SU-DHL-6 (cell line): Measurements from ENCODE around the gene NHLRC2.

Experiments used
- H2AFZ ChIP-seq: fragments of 200-600 bp; sonication (generic); 2 replicates; pipeline ENCODE4 v1.6.1; 2014; ENCODE audit warnings: low read depth, mild to moderate bottlenecking, moderate library complexity, mixed read lengths, antibody characterized with exemption, low read length; ENCODE audit not compliant: severe bottlenecking
- H3F3A ChIP-seq: fragments of 200-600 bp; shearing (Covaris generic); 2 replicates; pipeline ENCODE4 v1.6.0; 2016; ENCODE audit warnings: antibody characterized with exemption, mild to moderate bottlenecking; ENCODE audit not compliant: insufficient read depth
- H3K27ac ChIP-seq: fragments of 200-600 bp; sonication (generic); 2 replicates; pipeline ENCODE4 v1.5.1; 2016; ENCODE audit warnings: low read depth, mild to moderate bottlenecking, low read length, moderate library complexity, mixed read lengths
- H3K27me3 ChIP-seq: fragments of 200-600 bp; sonication (generic), shearing (Covaris generic); 2 replicates; pipeline ENCODE4 v1.6.0; 2014; ENCODE audit warnings: mild to moderate bottlenecking, low read length
- H3K36me3 ChIP-seq: fragments of 200-600 bp; sonication (generic); 2 replicates; pipeline ENCODE4 v1.6.1; 2014; ENCODE audit warnings: mild to moderate bottlenecking, low read length, mixed read lengths
- H3K4me2 ChIP-seq: fragments of 300-600, 200-600 bp; shearing (Covaris generic), sonication (generic); 2 replicates; pipeline ENCODE4 v1.6.0; 2014; ENCODE audit warnings: low read length, low read depth, mild to moderate bottlenecking; ENCODE audit not compliant: poor library complexity, severe bottlenecking
- H3K4me3 ChIP-seq: fragments of 200-600 bp; sonication (generic); 2 replicates; pipeline ENCODE4 v1.5.1; 2014; ENCODE audit warnings: antibody characterized with exemption, low read length, mild to moderate bottlenecking, mixed read lengths; ENCODE audit not compliant: insufficient read depth, poor library complexity, severe bottlenecking
- H3K79me2 ChIP-seq: fragments of 200-600 bp; sonication (generic); 2 replicates; pipeline ENCODE4 v1.6.1; 2014; ENCODE audit warnings: mild to moderate bottlenecking, low read length, moderate library complexity; ENCODE audit not compliant: insufficient read depth
- H3K9ac ChIP-seq: fragments of 200-600 bp; sonication (generic); 2 replicates; pipeline ENCODE4 v1.7.0; 2014; ENCODE audit warnings: mild to moderate bottlenecking, low read length
- H3K9me2 ChIP-seq: fragments of 200-600 bp; sonication (generic); replicated peaks from 2 replicates; pipeline ENCODE4 v1.6.1; 2014; ENCODE audit warnings: low read length; ENCODE audit not compliant: insufficient read depth
- H3K9me3 ChIP-seq: fragments of 200-600 bp; sonication (generic); 2 replicates; pipeline ENCODE4 v1.6.1; 2014; ENCODE audit warnings: low read length, mixed read lengths; ENCODE audit not compliant: insufficient read depth
- H4K20me1 ChIP-seq: fragments of 200-600 bp; sonication (generic); 2 replicates; pipeline ENCODE4 v1.6.1; 2014; ENCODE audit warnings: low read depth, mild to moderate bottlenecking, antibody characterized with exemption, low read length, moderate library complexity, mixed read lengths
- EZH2phosphoT487 ChIP-seq: fragments of 200-600 bp; sonication (generic), shearing (Covaris generic); conservative IDR thresholded peaks from 2 replicates; pipeline ENCODE4 v1.6.1; 2018; ENCODE audit warnings: mild to moderate bottlenecking, antibody characterized with exemption, low read length, moderate library complexity, mixed read lengths
- TF ChIP-seq, protein P1 (sequence below): fragments of 200-600 bp; sonication (generic); IDR thresholded peaks from one replicate; pipeline ENCODE4 v1.5.1; 2017; ENCODE audit warnings: antibody characterized with exemption, mild to moderate bottlenecking, low read length, moderate library complexity; ENCODE audit not compliant: insufficient read depth, poor library complexity, severe bottlenecking

NHLRC2 gene

DNA sequence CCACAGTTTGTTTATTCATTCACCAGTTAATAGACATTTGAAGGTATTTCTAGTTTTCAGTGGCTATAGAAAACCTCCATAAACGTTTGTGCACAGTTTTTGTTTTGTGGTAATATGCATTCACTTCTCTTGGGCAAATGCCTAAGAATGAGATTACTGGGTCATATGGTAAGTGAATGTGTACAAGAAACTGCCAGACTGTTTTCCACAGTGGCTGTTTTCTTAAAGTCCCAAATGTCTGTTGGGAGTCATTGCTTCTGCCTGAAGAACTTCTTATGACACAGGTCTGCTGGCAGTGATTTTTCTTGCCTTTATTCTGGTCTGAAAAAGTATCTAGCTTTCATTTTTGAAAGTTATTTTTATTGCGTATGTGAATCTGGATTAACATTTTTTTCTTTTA lies 35.5 kb downstream of the NHLRC2 start:
- TF ChIP-seq, protein P1, sequence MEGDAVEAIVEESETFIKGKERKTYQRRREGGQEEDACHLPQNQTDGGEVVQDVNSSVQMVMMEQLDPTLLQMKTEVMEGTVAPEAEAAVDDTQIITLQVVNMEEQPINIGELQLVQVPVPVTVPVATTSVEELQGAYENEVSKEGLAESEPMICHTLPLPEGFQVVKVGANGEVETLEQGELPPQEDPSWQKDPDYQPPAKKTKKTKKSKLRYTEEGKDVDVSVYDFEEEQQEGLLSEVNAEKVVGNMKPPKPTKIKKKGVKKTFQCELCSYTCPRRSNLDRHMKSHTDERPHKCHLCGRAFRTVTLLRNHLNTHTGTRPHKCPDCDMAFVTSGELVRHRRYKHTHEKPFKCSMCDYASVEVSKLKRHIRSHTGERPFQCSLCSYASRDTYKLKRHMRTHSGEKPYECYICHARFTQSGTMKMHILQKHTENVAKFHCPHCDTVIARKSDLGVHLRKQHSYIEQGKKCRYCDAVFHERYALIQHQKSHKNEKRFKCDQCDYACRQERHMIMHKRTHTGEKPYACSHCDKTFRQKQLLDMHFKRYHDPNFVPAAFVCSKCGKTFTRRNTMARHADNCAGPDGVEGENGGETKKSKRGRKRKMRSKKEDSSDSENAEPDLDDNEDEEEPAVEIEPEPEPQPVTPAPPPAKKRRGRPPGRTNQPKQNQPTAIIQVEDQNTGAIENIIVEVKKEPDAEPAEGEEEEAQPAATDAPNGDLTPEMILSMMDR, result no peak
- TF ChIP-seq EZH2phosphoT487, result no peak
- Histone ChIP-seq H3K27ac (no peak overlapping the region), H3K9ac (no peak overlapping the region), H3K27me3 (no peaks in the 10 kb centered on the region), H3K4me3 (no peak overlapping the region), H3K79me2 (no peaks in the 10 kb centered on the region), H3K36me3 (peaks cover 36% of the 10 kb centered on the region), H3K4me2 (no peak overlapping the region), H3F3A (no peaks in the 10 kb centered on the region), H3K9me3 (no peaks in the 10 kb centered on the region), H3K9me2 (no peaks in the 10 kb centered on the region), H2AFZ (no peak overlapping the region), H4K20me1 (no peaks in the 10 kb centered on the region)

- Histone ChIP-seq H3K79me2 (no peaks in the 10 kb centered on the region), H3F3A (no peaks in the 10 kb centered on the region), H3K36me3 (peaks cover 28% of the 10 kb centered on the region), H3K9ac (no peak overlapping the region), H3K4me2 (no peak overlapping the region), H3K27ac (no peak overlapping the region), H3K9me2 (no peaks in the 10 kb centered on the region), H3K4me3 (no peak overlapping the region), H2AFZ (no peak overlapping the region), H3K27me3 (no peaks in the 10 kb centered on the region), H4K20me1 (no peaks in the 10 kb centered on the region), H3K9me3 (no peaks in the 10 kb centered on the region)
- no peak for TF ChIP-seq EZH2phosphoT487
- TF ChIP-seq, protein P1, result no peak
Measured at GRCh38 chr10:113890769-113891168, 36.3 kb downstream of the NHLRC2 start.

- Histone ChIP-seq H4K20me1 (no peaks in the 10 kb centered on the region), H3K9ac (no peak overlapping the region), H3K27ac (no peak overlapping the region)
Measured at GRCh38 chr10:113891476-113891875, 37.0 kb downstream of the NHLRC2 start.

More at GRCh38 chr10:113891476-113891875, 37.0 kb downstream of the NHLRC2 start:
- H3F3A ChIP-seq, result no peaks in the 10 kb centered on the region
- no peaks in the 10 kb centered on the region for H3K9me2 ChIP-seq
- H3K79me2 ChIP-seq, result no peaks in the 10 kb centered on the region
- peaks cover 21% of the 10 kb centered on the region for H3K36me3 ChIP-seq
- H3K4me2 ChIP-seq, result no peak overlapping the region
- H3K27me3 ChIP-seq, result no peaks in the 10 kb centered on the region
- H3K4me3 ChIP-seq, result no peak overlapping the region
- TF ChIP-seq EZH2phosphoT487, result no peak
- TF ChIP-seq, protein P1, result no peak
- no peak overlapping the region for H2AFZ ChIP-seq
- no peaks in the 10 kb centered on the region for H3K9me3 ChIP-seq
